Hepatocyte (in vitro differentiated cells): ENCODE results near the gene STK26.
"Not testable (repeated sequence)": the region's sequence is repeated elsewhere in the genome, so short reads cannot be mapped to it uniquely, and the experiment has no call there.

Source experiments
- EZH2 ChIP-seq: fragments of 200-600 bp; sonication (generic); IDR thresholded peaks from 2 replicates; pipeline ENCODE4 v1.6.1; 2016; ENCODE audit warnings: antibody characterized with exemption, mild to moderate bottlenecking, borderline replicate concordance
- EZH2phosphoT487 ChIP-seq: fragments of 200-600 bp; sonication (generic); IDR thresholded peaks from one replicate; pipeline ENCODE4 v1.6.1; 2018; ENCODE audit warnings: antibody characterized with exemption, mild to moderate bottlenecking, low read depth, moderate library complexity; ENCODE audit not compliant: unreplicated experiment, severe bottlenecking
- TF ChIP-seq, protein P1 (sequence below): fragments of 200-600 bp; sonication (generic); IDR thresholded peaks from 2 replicates; pipeline ENCODE4 v1.5.1; 2016; ENCODE audit warnings: antibody characterized with exemption, mild to moderate bottlenecking; ENCODE audit not compliant: poor library complexity

GRCh38 chrX:132010213-132010612 lies 12.9 kb upstream of the STK26 start:
- TF ChIP-seq EZH2, EZH2phosphoT487: not testable (repeated sequence)
- TF ChIP-seq, protein P1, sequence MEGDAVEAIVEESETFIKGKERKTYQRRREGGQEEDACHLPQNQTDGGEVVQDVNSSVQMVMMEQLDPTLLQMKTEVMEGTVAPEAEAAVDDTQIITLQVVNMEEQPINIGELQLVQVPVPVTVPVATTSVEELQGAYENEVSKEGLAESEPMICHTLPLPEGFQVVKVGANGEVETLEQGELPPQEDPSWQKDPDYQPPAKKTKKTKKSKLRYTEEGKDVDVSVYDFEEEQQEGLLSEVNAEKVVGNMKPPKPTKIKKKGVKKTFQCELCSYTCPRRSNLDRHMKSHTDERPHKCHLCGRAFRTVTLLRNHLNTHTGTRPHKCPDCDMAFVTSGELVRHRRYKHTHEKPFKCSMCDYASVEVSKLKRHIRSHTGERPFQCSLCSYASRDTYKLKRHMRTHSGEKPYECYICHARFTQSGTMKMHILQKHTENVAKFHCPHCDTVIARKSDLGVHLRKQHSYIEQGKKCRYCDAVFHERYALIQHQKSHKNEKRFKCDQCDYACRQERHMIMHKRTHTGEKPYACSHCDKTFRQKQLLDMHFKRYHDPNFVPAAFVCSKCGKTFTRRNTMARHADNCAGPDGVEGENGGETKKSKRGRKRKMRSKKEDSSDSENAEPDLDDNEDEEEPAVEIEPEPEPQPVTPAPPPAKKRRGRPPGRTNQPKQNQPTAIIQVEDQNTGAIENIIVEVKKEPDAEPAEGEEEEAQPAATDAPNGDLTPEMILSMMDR, result not testable (repeated sequence)
